Measurements from ENCODE around the gene CHRNA3. TPM values are rescaled to one million over a fixed set of nuclear protein-coding genes. Genes with fewer than 3 reads are reported as not detected.
"Not testable (repeated sequence)": the region's sequence is repeated elsewhere in the genome, so short reads cannot be mapped to it uniquely, and the experiment has no call there.

CHRNA3 gene
- total RNA-seq, 1 donor from 2014 or later: not detected

DNA sequence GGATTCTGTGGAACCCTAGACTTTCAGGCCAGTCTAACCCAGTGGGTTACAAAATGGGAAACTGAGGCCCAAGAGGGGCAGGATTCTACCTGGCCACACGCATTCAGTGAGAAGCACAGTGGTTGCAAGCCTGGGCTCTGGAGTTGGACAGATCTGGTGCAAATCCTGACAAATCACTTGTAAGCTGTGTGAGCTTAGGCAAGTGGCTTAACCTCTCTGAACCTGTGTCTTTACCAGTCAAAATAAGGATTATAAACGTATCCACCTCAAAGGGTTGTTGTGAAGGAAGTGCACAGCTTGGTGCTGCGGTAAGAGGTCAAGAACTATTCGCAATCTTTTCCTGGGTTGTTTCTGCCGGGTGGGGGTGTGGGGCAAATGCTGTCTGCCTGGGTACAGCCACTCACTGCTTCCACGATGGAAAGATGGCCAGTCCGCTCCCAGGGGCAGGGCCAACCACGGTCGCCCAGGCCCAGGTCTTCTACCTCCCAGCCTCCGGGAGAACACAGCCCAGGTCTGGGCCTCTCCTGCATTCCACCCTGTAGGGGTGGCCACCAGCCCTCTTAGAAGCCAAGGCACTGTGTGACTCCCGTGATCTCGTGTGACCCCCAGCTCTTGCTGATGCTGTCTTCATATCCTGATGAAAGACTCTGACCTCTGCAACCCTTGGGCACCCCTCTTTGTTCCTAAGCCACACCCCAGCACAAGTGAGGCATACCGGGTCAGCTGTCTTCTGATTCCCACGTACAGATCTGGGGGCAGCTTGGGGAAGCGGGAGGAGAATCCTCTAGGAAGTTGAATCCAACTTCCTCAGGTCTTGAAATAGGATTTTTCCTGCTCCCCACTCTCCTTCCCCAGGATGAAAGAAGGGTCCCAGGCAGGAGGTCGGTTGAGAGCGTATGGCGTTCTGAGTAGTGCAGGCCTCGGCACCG, 1.5 kb downstream of the CHRNA3 start:
- DNase-seq (ENCODE audit: extremely low read depth, low read depth, low spot score): no peak

DNA sequence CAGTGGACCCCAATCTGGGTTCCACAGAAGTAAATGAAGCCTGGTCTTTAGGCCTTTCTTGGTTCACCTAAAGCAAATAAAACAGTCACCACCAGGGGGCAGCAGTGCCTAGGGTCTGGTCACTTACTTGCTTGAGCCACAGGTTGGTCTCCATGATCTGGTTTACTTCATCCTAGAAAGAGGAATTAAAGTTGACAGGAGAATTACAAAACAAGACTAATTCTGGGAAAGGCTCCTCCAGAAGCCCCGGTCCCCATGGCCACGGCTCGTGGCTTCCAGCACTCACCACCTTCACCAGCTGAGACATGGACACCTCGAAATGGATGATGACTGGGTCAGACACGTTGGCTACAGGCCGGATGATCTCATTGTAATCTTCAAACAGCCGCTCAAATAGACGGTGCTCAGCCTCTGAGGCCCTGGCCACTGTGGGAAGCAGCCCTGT, 2.3 kb downstream of the CHRNA3 start:
- peak; percentile 74 for DNase-seq (ENCODE audit: extremely low read depth, low read depth, low spot score)

DNA sequence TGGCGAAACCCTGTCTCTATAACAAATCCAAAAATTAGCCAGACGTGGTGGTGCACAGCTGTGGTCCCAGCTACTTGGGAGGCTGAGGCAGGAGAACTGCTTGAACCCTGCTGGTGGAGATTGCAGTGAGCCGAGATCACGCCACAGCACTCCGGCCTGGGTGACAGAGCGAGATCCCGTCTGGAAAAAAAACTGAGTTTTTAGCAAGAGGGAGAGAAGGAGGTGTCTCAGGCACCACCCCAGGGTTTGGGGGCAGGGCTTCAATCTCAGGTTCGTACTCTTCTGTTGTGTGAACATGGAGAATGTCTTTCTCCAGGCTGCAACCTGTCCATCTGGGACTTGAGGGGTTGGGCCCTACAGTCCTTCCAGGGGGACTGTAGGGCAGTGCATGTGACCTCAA, 2.7 kb downstream of the CHRNA3 start:
- no peak for DNase-seq (ENCODE audit: extremely low read depth, low read depth, low spot score)

DNA sequence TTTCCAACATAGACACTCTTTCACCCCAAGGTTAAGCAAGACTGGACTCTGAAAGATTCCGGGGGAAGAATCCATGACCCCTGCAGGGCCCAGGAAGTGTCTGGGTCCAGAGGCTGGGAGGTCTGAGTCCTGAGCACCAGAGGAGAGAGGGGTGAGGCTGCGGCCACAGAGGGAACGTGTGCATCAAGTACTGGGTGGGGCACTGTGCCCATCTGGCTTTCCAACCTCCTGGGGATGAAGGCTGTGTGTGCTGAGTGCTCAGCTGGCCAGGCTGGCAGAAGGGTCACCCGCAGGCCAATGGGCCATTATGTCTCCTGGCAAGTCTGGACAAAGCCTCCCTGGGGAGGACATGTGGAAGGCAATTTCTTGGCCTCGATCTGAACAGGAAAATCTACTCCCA, 3.3 kb downstream of the CHRNA3 start:
- no peak for DNase-seq (ENCODE audit: extremely low read depth, low read depth, low spot score)

DNA sequence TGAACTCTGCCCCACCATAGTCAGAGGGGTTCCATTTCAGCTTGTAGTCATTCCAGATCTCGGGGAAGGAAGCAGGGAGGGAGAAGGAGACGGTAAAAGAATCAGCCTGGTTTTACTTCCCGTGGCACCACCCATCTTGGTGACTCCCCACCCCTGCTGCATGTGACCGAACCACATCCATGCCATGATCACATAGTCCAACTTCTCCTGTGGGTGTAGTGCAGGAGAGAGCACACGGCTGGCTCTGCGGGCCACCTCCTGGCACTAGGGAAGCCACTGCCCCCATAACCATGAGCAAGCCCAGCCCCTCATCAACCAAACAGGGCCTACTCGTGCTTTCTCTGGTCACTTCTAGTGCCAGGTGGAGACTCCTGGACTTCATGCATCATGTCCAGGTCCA, 3.7 kb downstream of the CHRNA3 start:
- no peak for DNase-seq (ENCODE audit: extremely low read depth, low read depth, low spot score)

DNA sequence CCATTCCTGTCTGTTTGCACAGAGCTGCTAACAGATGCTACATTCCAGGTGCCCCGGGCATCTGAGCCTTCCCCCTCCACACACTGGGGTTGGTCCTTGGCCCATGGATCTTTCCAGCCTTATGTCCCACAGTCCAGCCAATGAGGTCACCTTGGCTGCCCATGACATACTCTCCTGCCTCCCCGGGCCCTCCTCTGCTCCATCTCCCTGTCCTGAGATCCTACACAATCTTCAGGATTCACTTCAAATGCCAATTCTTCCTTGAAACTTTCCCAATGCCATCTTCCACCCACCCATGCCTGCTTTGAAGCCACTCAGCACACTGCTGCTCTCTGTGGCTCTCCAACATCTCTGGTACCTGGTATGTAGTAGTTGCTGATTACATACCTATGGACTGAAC, 4.3 kb downstream of the CHRNA3 start:
- DNase-seq (ENCODE audit: extremely low read depth, low read depth, low spot score): no peak

DNA sequence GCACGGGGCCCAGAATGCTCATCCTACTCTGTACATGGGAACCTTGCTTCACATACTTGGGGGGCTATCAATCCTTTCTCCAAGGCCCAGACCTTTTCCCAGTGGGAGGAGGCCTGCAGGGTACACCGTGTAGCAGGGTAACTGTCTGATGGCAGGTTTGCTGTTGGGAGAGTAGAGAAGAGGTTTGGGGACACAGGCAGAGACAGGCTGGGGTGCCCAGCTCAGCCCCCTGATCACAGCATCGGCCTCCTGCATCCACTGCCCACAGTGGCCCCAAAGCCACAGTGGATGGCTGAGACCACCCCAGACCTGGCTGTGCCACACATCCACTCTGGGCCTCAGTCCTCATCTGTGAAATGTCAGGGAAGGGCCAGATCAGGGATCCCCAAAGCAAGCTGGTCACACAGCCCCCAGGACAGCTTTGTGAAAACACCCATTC, 5.6 kb downstream of the CHRNA3 start:
- no peak for DNase-seq (ENCODE audit: extremely low read depth, low read depth, low spot score)

DNA sequence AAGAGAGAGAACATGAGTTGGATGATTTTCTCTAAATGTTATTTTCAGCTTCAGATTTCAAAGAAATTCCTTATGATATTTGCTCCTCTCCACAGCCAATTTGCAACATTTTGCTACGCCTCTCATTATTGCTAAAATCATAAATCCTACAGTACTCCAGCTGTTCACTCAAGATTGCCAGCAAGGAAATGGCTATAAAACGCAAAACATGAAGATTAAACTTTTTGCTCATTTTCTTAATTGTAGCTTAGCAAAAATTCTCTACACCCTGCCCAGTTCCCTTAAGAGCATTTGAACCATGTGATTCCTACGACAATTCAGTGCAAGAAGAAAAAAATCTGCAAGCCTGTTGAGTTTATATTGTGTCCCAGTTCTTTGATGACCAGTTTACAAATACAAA, 6.8 kb downstream of the CHRNA3 start:
- no peak for DNase-seq (ENCODE audit: extremely low read depth, low read depth, low spot score)

DNA sequence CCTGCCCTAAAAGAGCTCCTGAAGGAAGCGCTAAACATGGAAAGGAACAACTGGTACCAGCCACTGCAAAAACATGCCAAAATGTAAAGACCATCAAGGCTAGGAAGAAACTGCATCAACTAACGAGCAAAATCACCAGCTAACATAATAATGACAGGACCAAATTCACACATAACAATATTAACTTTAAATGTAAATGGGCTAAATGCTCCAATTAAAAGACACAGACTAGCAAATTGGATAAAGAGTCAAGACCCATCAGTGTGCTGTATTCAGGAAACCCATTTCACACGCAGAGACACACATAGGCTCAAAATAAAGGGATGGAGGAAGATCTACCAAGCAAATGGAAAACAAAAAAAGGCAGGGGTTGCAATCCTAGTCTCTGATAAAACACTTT, 11.2 kb downstream of the CHRNA3 start:
- DNase-seq (ENCODE audit: extremely low read depth, low read depth, low spot score): not testable (repeated sequence)

DNA sequence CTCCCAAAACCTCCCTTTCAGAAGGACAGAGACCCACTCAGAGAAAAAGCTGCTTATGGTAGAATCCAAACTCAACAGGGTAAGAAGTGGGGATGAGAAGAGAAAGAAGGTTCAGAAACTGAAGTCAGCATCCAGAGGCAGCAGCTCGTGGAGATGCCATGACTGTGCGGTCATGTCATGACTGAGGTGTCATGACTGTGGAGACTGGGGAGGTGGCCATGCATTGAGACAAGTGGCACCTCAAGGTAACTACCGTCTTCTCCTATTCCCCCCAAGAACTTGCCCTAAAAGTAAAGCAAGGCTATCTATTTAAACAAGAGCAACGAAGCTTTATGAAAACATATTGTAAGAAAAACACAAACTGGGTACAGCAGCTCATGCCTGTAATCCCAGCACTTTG, 15.1 kb downstream of the CHRNA3 start:
- no peak for DNase-seq (ENCODE audit: extremely low read depth, low read depth, low spot score)

DNA sequence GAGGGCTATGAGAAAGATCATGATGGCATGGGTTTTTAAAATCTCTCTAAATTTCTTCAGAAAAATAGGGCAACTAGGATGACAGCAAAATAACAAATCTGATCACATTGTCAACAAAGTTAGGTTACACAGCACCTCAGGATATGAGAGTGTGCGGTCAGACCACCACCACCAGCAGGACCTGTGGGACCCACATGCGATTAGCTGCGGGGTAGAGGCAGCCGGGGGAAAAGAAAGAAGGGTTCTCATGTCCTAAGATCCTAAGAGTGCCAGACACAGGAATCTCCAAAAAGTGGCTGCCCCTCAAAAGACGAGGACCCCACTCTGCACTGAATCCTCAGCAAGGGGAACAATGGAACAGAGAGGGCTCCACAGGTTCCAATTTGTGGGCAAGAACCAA, 15.6 kb downstream of the CHRNA3 start:
- DNase-seq (ENCODE audit: extremely low read depth, low read depth, low spot score): no peak

DNA sequence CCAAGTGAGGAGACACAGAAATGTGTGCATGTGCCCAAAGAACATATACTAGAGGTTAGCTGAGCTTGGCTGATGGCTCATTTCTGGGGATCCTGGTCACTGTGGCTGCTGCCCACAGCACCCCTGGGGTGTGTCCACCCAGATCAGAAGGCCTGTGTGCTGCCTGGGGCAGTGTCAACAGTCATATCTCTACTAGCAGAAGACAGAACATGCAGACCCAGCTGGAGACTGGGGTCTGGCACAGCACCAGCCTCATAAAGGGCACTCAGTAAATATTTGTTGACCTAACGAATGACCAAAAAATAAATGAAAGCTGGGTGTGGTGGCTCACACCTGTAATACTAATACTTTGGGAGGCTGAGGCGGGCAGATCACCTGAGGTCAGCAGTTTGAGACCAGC, 16.4 kb downstream of the CHRNA3 start:
- DNase-seq (ENCODE audit: extremely low read depth, low read depth, low spot score): no peak

DNA sequence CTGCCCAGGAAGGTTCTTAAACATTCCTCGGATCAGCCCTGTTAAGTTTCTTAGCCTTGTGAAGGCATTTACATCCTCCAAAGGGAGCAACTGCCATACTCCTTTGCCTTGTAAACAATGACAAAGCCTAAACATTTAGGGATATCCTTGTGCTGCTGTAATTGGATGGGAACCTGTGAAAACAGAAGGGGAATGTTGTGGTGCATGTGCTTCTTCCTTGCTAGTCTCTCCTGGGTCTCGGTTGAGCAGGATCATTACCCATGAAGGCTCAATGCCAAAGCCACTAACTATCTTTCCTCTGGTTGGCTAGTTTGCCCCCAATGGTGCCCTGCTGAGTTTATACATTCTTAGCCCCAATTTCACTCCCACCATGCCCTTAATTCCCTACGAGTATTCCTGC, 17.3 kb downstream of the CHRNA3 start:
- no peak for DNase-seq (ENCODE audit: extremely low read depth, low read depth, low spot score)

DNA sequence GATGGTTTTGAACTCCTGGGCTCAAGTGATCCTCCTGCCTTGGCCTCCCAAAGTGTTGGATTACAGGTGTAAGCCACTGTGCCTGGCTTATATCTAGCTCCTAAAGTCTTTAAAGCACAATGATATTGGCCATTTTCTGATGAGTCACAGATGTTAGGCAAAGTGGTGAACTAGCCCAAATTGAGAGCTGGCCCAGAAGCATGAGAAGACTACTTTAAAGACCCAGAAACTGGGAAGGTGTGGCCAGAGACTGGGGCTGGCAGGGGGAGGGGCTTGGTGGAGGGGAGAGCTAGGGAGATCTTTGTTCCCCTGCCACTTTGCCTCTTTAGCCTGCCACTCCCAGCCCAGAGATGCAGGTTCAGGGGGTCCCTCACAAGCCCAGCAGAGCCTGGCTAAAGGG, 21.6 kb downstream of the CHRNA3 start:
- no peak for DNase-seq (ENCODE audit: extremely low read depth, low read depth, low spot score)

DNA sequence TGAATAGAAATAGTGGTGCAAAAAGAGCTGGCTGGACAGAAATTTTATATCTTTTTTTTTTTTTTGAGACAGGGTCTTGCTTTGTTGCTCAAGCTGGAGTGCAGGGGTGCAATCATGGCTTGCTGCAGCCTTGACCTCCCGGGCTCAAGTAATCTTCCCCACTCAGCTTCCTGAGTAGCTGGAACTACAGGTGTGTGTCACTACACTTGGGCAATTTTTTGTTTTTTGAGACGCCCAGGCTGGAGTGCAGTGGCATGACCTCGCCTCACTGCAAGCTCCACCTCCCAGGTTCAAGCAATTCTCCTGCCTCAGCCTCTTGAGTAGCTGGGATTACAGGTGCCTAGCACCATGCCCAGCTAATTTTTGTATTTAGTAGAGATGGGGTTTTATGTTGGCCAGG, 22.4 kb downstream of the CHRNA3 start:
- DNase-seq (ENCODE audit: extremely low read depth, low read depth, low spot score): no peak

DNA sequence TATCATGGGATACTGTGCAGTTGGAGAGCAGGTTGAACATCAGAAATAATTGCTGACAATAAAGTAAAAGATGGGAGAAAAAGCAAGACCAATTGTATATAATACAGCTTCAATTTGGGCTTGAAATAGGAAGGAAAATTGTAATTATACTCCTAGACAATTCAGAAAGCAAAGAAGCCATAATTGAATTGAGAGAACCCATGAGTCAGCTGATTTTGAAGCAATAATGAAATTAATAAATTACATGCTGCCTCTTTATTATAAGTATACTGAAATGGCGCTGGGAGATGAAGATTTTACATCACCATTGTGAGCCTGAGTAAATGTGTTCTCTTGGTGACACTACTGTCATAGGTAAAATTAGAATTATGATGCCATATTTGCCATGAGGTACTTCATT, 23.2 kb downstream of the CHRNA3 start:
- no peak for DNase-seq (ENCODE audit: extremely low read depth, low read depth, low spot score)

DNA sequence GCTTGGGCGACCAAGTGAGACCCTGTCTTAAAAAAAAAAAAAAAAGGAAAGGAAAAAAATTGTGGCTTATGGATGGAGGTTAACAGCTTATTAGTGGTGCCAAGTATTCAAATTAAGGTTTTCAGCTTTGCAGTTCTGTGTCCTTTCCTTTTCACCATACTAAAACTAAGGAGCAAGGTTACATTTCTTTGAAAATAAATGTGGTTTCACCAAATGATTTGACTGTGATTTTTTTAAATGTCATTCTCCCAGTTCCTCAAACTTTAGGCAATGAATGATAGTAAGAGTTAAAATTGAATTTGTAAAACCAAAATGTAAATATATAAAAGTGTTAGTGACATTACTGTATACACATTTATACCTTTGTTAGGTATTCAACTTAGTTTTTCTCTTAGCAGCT, 45.9 kb downstream of the CHRNA3 start:
- DNase-seq (ENCODE audit: extremely low read depth, low read depth, low spot score): no peak

DNA sequence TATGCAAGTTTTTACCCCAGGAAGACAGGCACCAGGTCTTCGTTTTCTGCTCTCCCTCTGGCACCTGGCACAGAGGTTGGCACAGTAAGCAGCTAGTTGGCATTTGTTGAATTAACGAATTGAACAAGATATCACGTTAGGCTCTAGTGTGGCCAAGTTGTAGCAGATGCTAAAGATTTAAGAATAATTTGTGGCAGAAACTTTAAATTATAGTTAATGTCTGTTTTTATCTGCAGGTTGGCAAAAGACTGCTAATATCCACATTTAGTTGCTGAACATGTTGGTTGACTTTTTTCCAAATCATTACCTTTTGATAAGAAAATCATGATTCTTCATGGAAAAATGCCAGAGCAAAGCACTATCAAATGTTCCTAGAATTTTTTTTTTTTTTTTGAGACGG, 47.4 kb downstream of the CHRNA3 start:
- DNase-seq (ENCODE audit: extremely low read depth, low read depth, low spot score): no peak

DNA sequence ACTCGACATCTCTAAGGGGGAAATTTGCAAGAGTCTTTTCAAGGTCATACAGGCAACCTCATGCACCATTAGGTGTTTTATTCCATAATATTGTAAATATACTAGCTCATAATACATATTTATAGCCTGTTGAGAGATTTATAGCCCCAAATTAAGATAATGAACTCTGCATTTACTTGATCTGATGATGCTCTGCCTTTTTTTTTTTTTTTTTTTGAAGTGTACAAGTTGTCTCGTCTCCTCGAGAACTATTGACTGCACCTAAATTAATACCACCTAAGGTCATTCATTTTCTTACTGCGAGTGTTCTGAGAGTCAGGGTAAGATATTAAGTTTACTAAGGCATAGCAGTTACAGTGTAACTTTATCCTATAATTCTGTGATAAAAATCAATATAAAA, 49.4 kb downstream of the CHRNA3 start:
- DNase-seq (ENCODE audit: extremely low read depth, low read depth, low spot score): no peak

DNA sequence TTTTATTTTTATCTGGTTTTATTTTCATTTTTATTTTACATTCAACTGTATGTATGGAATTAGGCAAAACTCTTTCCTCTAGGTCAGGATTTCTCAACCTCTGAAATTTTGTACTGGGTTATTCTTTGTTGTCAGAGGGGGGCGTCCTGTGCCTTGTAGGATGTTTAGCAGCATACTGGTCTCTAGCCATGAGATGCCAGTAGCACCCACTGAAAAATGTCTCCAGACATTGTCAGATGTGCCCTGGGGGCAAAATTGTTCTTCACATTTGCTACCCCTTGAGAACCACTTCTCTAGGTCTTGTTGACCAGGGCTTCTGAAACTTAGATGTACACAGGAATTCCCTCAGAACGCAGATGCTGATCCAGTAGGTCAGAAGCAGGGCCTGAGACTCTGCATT, 50.1 kb downstream of the CHRNA3 start:
- no peak for DNase-seq (ENCODE audit: extremely low read depth, low read depth, low spot score)

DNA sequence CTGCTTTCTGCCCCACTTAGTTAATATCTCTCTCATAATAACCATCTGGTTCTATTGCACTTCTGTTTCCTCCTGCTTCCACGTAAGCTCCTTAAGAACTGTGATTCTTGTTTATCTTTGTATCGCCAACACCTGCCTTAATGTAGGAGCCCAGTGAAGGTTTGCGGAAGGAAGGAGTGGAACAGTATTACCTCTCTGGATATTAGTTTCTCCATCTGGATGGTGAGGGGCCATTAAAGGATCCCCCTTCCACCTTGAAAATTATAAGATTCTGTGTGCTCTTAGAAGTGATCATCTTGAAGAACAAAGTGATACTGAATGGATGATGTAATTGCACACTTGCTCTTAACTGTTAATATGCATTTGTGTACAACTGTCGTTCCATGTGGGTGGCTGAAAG, 53.3 kb downstream of the CHRNA3 start:
- no peak for DNase-seq (ENCODE audit: extremely low read depth, low read depth, low spot score)

DNA sequence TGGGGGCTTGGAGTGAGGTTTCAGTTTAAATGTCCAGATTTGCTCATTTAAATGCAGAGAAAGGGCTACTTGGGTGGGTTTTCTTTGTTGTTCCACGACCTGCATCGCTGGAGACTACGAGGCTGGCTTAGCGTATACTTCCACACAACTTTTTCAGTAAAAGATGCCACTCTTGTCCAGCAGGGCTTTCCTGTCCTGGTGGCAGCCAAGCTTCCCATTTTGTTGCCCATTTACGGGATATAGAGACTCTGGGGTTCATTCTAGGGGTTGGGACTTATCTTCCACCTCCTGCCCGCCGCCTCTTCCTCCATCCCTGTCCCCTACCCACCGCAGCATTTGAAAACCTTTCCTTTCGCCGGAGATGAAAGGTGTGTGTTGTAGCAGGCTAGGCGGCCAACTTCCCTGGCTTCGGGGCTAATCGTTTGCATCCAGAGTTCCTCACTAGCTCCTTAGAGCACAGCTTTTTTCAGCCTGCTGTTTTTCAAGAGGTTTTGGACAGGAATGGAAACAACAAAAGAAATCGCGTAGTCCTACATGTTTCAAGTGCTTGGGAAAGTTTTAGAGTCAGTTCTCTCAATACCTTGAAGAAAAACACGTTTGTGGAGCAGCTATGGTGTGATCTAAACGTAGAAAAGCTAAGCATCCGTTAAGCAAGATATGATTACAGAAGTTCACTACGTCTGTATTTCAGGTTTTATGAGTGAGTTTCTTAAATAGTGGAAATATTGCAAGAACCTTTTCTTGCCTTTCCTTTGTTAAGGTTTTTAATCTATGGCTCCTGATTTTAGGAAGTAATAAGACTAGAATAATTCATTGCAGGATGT, 54.6 kb downstream of the CHRNA3 start:
- DNase-seq (ENCODE audit: extremely low read depth, low read depth, low spot score): no peak

Measured in glomerular endothelial cell (primary cell).